Ramos (cell line): Measurements from ENCODE around the gene MYO1G.

ENCODE experiments used
- in situ Hi-C: fragments of 300-500 bp; cut with MboI; formaldehyde crosslinking; loops from one replicate; pipeline ENCODE4 v1.14.3; 2022; ENCODE audit warnings: low sequenced_read_pairs; ENCODE audit not compliant: unreplicated experiment

MYO1G gene

GRCh38 chr7:45000093-45001032 lies 21.5 kb upstream of the MYO1G start, which contains the start of gene CCM2:
CCM2 (plus strand) TSS chr7:45000201; CDS start chr7:45000334, 133 bp downstream.
- in situ Hi-C loops = no loop called here

GRCh38 chr7:44999245-45000092 lies 20.7 kb upstream of the MYO1G start:
- in situ Hi-C loops = loop anchor here (25.0 kb wide), 1 partner anchor 912 kb away; the partner anchor contains the start of gene POLM

GRCh38 chr7:44998153-44998871 lies 19.5 kb upstream of the MYO1G start:
- in situ Hi-C loops = loop anchor here (25.0 kb wide), 1 partner anchor 911 kb away; the partner anchor contains the start of gene POLM

- in situ Hi-C loops = loop anchor here (25.0 kb wide), 1 partner anchor 909 kb away; the partner anchor contains the start of gene POLM
Measured at GRCh38 chr7:44995555-44996493, 17.0 kb upstream of the MYO1G start.

- in situ Hi-C loops = loop anchor here (25.0 kb wide), 1 partner anchor 908 kb away; the partner anchor contains the start of gene POLM
Measured at GRCh38 chr7:44994877-44995554, 16.2 kb upstream of the MYO1G start.

GRCh38 chr7:44992004-44992795 lies 13.4 kb upstream of the MYO1G start:
- in situ Hi-C loops = loop anchor here (25.0 kb wide), 1 partner anchor 905 kb away; the partner anchor contains the start of gene POLM

GRCh38 chr7:44990109-44991023 lies 11.6 kb upstream of the MYO1G start:
- in situ Hi-C loops = loop anchor here (25.0 kb wide), 1 partner anchor 903 kb away; the partner anchor contains the start of gene POLM

- in situ Hi-C loops = loop anchor here (25.0 kb wide), 1 partner anchor 902 kb away; the partner anchor contains the start of gene POLM
Measured at GRCh38 chr7:44989132-44989531, 10.3 kb upstream of the MYO1G start.

GRCh38 chr7:44988701-44989100 lies 9.9 kb upstream of the MYO1G start:
- in situ Hi-C loops = loop anchor here (25.0 kb wide), 1 partner anchor 901 kb away; the partner anchor contains the start of gene POLM

GRCh38 chr7:44987996-44988395 lies 9.2 kb upstream of the MYO1G start:
- in situ Hi-C loops = loop anchor here (25.0 kb wide), 1 partner anchor 901 kb away; the partner anchor contains the start of gene POLM

- in situ Hi-C loops = loop anchor here (25.0 kb wide), 1 partner anchor 900 kb away; the partner anchor contains the start of gene POLM
Measured at GRCh38 chr7:44987457-44987856, 8.6 kb upstream of the MYO1G start.

- in situ Hi-C loops = loop anchor here (25.0 kb wide), 1 partner anchor 899 kb away; the partner anchor contains the start of gene POLM
Measured at GRCh38 chr7:44986218-44987053, 7.6 kb upstream of the MYO1G start.

GRCh38 chr7:44985900-44986217 lies 7.0 kb upstream of the MYO1G start:
- in situ Hi-C loops = loop anchor here (25.0 kb wide), 1 partner anchor 899 kb away; the partner anchor contains the start of gene POLM

- in situ Hi-C loops = loop anchor here (25.0 kb wide), 1 partner anchor 898 kb away; the partner anchor contains the start of gene POLM
Measured at GRCh38 chr7:44985033-44985695, 6.3 kb upstream of the MYO1G start.

GRCh38 chr7:44984478-44984758 lies 5.6 kb upstream of the MYO1G start:
- in situ Hi-C loops = loop anchor here (25.0 kb wide), 1 partner anchor 897 kb away; the partner anchor contains the start of gene POLM
